Measurements from ENCODE around the gene ITGA6. TPM values are rescaled to one million over a fixed set of nuclear protein-coding genes. Genes with fewer than 3 reads are reported as not detected.

The ITGA6 gene
- total RNA-seq, 1 experiment from 2014 or later: 78.3 TPM

- H4K20me1 ChIP-seq (ENCODE audit: control insufficient read depth, insufficient read depth, insufficient read length): no peaks in the 10 kb centered on the region
- no peak overlapping the region for H3K4me2 ChIP-seq (ENCODE audit: insufficient read depth, insufficient read length, low read length)
- no peak overlapping the region for H3K9ac ChIP-seq (ENCODE audit: extremely low read depth, insufficient read length, low read length)
- peak overlapping the region; percentile 69 for H3K27ac ChIP-seq (ENCODE audit: insufficient read length, low read depth, low read length)
- peak overlapping the region; percentile 84 to 95 (median 86) for H3K27ac Mint-ChIP-seq
- peak overlapping the region in 1 of 2 experiments; percentile 47; a peak in 1 of 5 replicates for H3K4me3 Mint-ChIP-seq
- H2AK5ac ChIP-seq (ENCODE audit: insufficient read length, low read length): no peak overlapping the region
- H3K56ac ChIP-seq (ENCODE audit: insufficient read length, low read depth, low read length): no peak overlapping the region
- H3K23ac ChIP-seq (ENCODE audit: insufficient read length, low read depth, low read length): no peak overlapping the region
- no peaks in the 10 kb centered on the region for H3K27me3 ChIP-seq (ENCODE audit: insufficient read depth, low read length)
- no peak for DNase-seq
- no peak overlapping the region for H3K4ac ChIP-seq (ENCODE audit: low read depth, low read length)
- H3K36me3 Mint-ChIP-seq (ENCODE audit: insufficient read depth in 1 of 3, low read depth in 3 of 3): peaks cover 26 to 42% (median 39%) of the 10 kb centered on the region in 3 experiments
- no peak overlapping the region for H2BK120ac ChIP-seq (ENCODE audit: low read depth, low read length, poor library complexity, severe bottlenecking)
- TF ChIP-seq, protein P1, sequence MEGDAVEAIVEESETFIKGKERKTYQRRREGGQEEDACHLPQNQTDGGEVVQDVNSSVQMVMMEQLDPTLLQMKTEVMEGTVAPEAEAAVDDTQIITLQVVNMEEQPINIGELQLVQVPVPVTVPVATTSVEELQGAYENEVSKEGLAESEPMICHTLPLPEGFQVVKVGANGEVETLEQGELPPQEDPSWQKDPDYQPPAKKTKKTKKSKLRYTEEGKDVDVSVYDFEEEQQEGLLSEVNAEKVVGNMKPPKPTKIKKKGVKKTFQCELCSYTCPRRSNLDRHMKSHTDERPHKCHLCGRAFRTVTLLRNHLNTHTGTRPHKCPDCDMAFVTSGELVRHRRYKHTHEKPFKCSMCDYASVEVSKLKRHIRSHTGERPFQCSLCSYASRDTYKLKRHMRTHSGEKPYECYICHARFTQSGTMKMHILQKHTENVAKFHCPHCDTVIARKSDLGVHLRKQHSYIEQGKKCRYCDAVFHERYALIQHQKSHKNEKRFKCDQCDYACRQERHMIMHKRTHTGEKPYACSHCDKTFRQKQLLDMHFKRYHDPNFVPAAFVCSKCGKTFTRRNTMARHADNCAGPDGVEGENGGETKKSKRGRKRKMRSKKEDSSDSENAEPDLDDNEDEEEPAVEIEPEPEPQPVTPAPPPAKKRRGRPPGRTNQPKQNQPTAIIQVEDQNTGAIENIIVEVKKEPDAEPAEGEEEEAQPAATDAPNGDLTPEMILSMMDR (conservative IDR thresholded peaks at IDR 0.05): no peak
- H2BK5ac ChIP-seq (ENCODE audit: insufficient read length, low read length): peak overlapping the region; percentile 95
- peaks cover 66 to 73% of the 10 kb centered on the region in 2 experiments for H3K4me1 Mint-ChIP-seq
- H3K18ac ChIP-seq (ENCODE audit: insufficient read length, low read depth, low read length): no peak overlapping the region
- H3K79me1 ChIP-seq (ENCODE audit: insufficient read depth, low read depth, low read length, poor library complexity, severe bottlenecking): no peaks in the 10 kb centered on the region
- no peak overlapping the region for H2AFZ ChIP-seq (ENCODE audit: low read length)
- H3K14ac ChIP-seq (ENCODE audit: insufficient read depth, low read length): no peak overlapping the region
- H3K23me2 ChIP-seq (ENCODE audit: insufficient read length, low read depth, low read length, poor library complexity, severe bottlenecking): no peaks in the 10 kb centered on the region
- H4K5ac ChIP-seq (ENCODE audit: insufficient read length, low read depth, low read length): no peak overlapping the region
- H3K9me3 Mint-ChIP-seq: peaks cover 30 to 38% of the 10 kb centered on the region in 2 experiments
- no peak overlapping the region for H2BK20ac ChIP-seq (ENCODE audit: low read depth, low read length, poor library complexity, severe bottlenecking)
- H3K9me3 ChIP-seq (ENCODE audit: control insufficient read depth, low read depth, low read length): peaks cover 16% of the 10 kb centered on the region
- no peak overlapping the region for H3T11ph ChIP-seq (ENCODE audit: low read length)
- H4K8ac ChIP-seq (replicated peaks; ENCODE audit: insufficient read length, low read depth, low read length): no peak overlapping the region
- peaks cover 3% of the 10 kb centered on the region for H3K27me3 Mint-ChIP-seq (ENCODE audit: low read depth)
- peaks cover 18% of the 10 kb centered on the region; the same call in 1 of the 2 replicates for H3K4me1 ChIP-seq (ENCODE audit: insufficient read depth, low read length)
- no peak overlapping the region for H4K91ac ChIP-seq (ENCODE audit: insufficient read length, low read depth, low read length)
- no peaks in the 10 kb centered on the region for H3K79me2 ChIP-seq (ENCODE audit: insufficient read depth, low read length)
- no peak overlapping the region for H2BK12ac ChIP-seq (ENCODE audit: insufficient read length, low read depth, low read length)
- no peak overlapping the region for H2BK15ac ChIP-seq (ENCODE audit: low read depth, low read length)
Measured at GRCh38 chr2:172550419-172550818, 123.0 kb downstream of the ITGA6 start.

Data from H9 (cell line).